ENCODE results near the gene WFDC6. TPM values are rescaled to one million over a fixed set of nuclear protein-coding genes. Genes with fewer than 3 reads are reported as not detected.

Gene WFDC6
- total and polyA plus RNA-seq, 12 donors = not detected

DNA sequence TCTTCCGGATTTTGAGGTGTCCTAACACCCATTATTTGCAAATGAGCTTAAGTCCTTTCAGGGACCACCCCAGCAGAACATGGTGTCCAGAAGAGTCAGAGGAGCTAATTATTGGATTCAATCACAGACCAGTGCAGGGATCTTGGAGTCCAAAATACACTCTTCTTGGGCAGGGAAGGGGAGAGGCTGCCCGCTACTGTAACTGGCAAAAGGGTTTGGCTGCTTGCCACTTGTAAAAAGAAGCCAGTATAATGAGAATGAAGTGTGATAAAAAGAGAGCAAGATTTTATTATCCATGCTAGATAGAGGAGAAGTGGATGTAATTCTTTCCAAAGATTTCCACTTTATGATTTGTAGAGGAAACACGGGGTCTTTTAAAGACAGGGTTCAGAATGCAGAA lies 43.1 kb downstream of the WFDC6 start:
- Histone ChIP-seq H3K4me1 (no peaks in the 10 kb centered on the region), H3K36me3 (no peaks in the 10 kb centered on the region), H3K9me3 (no peaks in the 10 kb centered on the region), H3K4me3 (no peak overlapping the region), H3K27ac (no peak overlapping the region), H3K27me3 (peaks cover 0 to 50% (median 24%) of the 10 kb centered on the region in 7 donors)
- TF ChIP-seq, protein P1, sequence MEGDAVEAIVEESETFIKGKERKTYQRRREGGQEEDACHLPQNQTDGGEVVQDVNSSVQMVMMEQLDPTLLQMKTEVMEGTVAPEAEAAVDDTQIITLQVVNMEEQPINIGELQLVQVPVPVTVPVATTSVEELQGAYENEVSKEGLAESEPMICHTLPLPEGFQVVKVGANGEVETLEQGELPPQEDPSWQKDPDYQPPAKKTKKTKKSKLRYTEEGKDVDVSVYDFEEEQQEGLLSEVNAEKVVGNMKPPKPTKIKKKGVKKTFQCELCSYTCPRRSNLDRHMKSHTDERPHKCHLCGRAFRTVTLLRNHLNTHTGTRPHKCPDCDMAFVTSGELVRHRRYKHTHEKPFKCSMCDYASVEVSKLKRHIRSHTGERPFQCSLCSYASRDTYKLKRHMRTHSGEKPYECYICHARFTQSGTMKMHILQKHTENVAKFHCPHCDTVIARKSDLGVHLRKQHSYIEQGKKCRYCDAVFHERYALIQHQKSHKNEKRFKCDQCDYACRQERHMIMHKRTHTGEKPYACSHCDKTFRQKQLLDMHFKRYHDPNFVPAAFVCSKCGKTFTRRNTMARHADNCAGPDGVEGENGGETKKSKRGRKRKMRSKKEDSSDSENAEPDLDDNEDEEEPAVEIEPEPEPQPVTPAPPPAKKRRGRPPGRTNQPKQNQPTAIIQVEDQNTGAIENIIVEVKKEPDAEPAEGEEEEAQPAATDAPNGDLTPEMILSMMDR (IDR thresholded peaks at IDR 0.05) = no peak
- no peak for ATAC-seq
- no peak for DNase-seq
- intact Hi-C loops (cut with DNase I) = no loop called here
- 73 to 79% methylated on average over 3 of the region's 3 CpGs for WGBS, 2 donors

DNA sequence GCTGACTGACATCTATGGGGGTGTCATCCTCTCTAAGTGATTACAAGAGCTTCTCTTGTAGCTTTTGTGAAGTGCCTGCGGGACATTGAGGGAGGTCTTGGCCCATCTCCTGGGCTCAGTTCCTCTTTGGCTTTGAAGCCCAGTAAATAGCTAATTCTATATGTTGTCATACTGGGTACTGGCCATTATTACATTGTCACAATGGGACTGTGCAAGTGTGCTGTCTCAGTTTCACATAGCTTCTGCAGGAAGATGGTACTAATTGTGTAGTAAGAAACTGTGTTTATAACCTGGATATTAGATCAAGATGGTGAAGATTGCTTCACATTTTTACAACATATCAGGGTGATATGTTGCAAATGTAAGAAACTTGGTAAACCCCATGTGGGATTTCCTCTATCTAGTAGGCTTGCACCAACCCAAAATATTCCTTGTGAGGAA lies 43.8 kb downstream of the WFDC6 start:
- ATAC-seq = no peak
- TF ChIP-seq, protein P1 (IDR thresholded peaks at IDR 0.05) = no peak
- Histone ChIP-seq H3K4me1 (no peaks in the 10 kb centered on the region), H3K36me3 (no peaks in the 10 kb centered on the region), H3K27ac (no peak overlapping the region), H3K27me3 (peaks cover 0 to 50% (median 18%) of the 10 kb centered on the region in 7 donors), H3K4me3 (no peak overlapping the region), H3K9me3 (no peaks in the 10 kb centered on the region)
- 78 to 86% methylated on average over 1 of the region's 1 CpG for WGBS, 2 donors
- DNase-seq = no peak
- intact Hi-C loops (cut with DNase I) = no loop called here

DNA sequence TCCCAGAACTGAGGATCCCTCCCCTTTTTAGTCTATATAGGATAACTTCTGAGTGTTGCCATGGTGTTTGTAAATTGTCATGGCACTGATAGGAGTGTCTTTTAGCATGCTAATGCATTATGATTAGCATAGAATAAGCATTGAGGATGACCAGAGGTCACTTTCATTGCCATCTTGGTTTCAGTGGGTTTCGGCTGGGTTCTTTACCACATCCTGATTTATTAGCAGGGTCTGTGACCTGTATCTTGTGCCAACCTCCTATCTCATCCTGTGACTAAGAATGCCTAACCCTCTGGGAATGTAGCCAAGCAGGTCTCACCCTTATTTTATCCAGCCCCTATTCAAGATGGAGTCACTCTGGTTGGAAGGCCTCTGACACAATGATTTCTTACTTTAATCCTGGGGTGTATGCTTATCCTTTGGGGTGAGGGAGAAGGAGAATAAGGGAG lies 50.2 kb downstream of the WFDC6 start:
- ATAC-seq = no peak
- Histone ChIP-seq H3K27ac (no peak overlapping the region), H3K4me3 (no peak overlapping the region), H3K9me3 (no peaks in the 10 kb centered on the region), H3K27me3 (peaks cover 0 to 41% (median 29%) of the 10 kb centered on the region in 7 donors), H3K4me1 (no peaks in the 10 kb centered on the region), H3K36me3 (no peaks in the 10 kb centered on the region)
- DNase-seq = no peak
- WGBS, 2 donors = 53 to 74% methylated on average over 1 of the region's 1 CpG
- TF ChIP-seq, protein P1 (IDR thresholded peaks at IDR 0.05) = no peak
- intact Hi-C loops (cut with DNase I) = no loop called here

DNA sequence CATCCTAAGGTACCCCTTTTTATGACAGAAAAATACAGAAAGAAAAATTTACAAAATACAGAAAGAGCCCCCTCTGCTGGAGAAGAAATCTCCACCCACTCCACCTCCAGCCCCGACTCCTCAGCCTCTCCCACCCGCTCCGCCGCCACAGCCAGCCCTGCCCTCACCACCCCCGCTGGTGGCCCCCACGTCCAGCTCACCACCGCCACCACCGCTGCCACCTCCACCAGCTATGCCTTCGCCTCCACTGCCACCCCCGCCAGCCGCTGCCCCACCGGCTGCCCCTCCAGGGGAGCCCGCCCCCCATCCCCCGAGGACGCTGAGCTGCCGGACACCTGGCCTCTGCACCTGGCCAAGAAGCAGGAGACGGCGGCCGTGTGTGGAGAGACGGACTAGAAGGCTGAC lies 52.0 kb downstream of the WFDC6 start:
- intact Hi-C loops (cut with DNase I) = no loop called here
- Histone ChIP-seq H3K36me3 (no peaks in the 10 kb centered on the region), H3K27ac (no peak overlapping the region), H3K9me3 (no peaks in the 10 kb centered on the region), H3K4me1 (no peaks in the 10 kb centered on the region), H3K27me3 (peaks cover 0 to 54% (median 44%) of the 10 kb centered on the region in 7 donors), H3K4me3 (no peak overlapping the region)
- DNase-seq (no peak), ATAC-seq (no peak)
- WGBS, 2 donors = 19 to 20% methylated on average over 20 of the region's 20 CpGs
- TF ChIP-seq, protein P1 (IDR thresholded peaks at IDR 0.05) = peak in 3 of 9 donors; percentile 11 to 33 (median 14)
